HG03565 (cell line): ENCODE data around the gene COX7A2L.
"Not testable (repeated sequence)": the region's sequence is repeated elsewhere in the genome, so short reads cannot be mapped to it uniquely, and the experiment has no call there.

Experiments
- ATAC-seq: cut with Tn5 transposase; IDR thresholded peaks from one replicate; pipeline ENCODE4 v1.9.1; 2021; ENCODE audit warnings: mild to moderate bottlenecking, moderate library complexity; ENCODE audit not compliant: unreplicated experiment

Gene COX7A2L

GRCh38 chr2:42368817-42369531 lies 8.0 kb upstream of the COX7A2L start:
- no peak for ATAC-seq

GRCh38 chr2:42367835-42368234 lies 6.8 kb upstream of the COX7A2L start:
- no peak for ATAC-seq

GRCh38 chr2:42366411-42366810 lies 5.4 kb upstream of the COX7A2L start:
- ATAC-seq = no peak

DNA sequence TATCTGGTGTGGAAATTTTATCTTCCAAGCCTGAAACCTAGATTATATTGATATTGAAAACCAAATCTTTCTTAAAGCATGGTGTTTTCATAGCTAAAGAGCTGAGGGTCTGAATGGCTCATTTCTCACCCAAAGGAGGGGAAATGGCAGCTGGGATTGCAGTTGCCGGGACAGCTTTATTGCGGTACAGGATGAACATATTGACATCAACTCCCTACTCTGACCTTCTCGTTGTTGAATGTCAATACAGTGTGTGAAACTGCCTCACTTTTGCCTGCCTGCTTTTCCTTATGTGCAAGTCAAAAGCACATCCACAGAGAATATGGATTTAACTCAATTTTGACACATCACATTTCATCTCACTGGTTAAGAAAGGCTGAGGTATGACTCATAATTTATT lies 3.6 kb upstream of the COX7A2L start:
- no peak for ATAC-seq

DNA sequence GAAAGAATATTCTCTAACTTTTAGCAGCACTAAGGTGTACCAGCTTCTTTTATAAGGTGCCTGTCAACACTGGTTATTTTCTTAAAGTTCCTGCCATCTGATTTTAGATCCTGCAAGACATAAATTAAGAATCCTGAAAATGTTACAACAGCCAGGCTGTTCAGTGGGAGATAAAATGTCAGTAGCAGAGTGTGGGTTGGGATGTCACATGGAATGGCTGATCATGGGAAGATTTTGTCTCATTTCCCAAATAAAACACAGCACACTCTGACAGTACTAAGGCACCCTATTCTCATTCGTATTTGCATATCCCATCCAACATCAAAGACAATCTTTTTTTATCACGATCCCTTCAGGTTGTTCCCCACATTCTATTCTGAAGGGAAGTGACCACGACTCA lies 2.4 kb upstream of the COX7A2L start:
- no peak for ATAC-seq

DNA sequence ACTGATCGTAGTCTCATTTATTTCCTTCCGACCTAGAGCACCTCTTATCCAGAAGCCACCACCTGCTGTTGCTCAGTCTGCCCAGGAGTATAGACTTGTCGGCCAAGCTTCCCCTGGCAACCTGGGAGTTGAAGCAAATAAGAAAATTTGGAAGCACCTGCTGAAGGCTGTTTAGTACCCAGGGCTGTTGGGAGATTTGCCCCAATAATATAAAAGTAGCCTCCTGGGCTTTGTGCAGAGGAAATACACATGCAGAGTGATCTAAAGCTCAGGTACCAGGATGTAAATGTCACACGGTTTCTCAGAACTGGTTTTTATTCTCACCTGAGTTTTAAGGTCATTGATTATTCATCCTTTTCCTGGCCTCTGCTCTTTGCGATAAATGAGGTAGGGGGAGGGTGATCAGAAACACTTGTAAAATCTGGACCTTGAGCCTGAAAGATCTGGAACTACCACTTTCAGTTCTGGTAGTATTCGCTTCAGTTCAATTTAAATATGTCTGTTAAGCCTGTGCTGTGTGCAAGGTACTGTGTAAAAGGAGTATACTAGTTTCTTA lies 789 bp upstream of the COX7A2L start:
- ATAC-seq = no peak

- ATAC-seq = no peak
Measured at GRCh38 chr2:42360493-42360889, 526 bp downstream of the COX7A2L start.

GRCh38 chr2:42359965-42360483 lies 993 bp downstream of the COX7A2L start:
- ATAC-seq = no peak

GRCh38 chr2:42359304-42359964 lies 1.6 kb downstream of the COX7A2L start:
- no peak for ATAC-seq

GRCh38 chr2:42353792-42354429 lies 7.1 kb downstream of the COX7A2L start:
- ATAC-seq = no peak

DNA sequence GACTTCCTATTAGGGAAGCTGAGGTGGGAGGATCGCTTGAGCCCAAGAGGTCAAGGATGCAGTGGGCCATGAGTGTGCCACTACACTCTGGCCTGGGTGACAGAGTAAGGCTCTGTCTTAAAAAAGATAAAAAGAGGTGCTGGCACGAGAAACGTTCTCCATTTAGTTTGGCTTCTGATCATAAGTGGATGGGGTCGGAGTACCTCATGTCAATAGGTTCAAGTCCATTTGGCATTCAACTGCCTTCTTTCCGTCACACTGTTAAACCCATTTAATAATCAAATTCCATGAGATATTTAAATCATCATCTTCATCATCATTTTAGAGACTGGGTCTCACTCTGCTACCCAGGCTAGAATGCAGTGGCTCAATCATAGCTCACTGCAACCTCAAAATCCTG lies 9.2 kb downstream of the COX7A2L start:
- no peak for ATAC-seq

- ATAC-seq = no peak
Measured at GRCh38 chr2:42350434-42351063, 10.5 kb downstream of the COX7A2L start.

DNA sequence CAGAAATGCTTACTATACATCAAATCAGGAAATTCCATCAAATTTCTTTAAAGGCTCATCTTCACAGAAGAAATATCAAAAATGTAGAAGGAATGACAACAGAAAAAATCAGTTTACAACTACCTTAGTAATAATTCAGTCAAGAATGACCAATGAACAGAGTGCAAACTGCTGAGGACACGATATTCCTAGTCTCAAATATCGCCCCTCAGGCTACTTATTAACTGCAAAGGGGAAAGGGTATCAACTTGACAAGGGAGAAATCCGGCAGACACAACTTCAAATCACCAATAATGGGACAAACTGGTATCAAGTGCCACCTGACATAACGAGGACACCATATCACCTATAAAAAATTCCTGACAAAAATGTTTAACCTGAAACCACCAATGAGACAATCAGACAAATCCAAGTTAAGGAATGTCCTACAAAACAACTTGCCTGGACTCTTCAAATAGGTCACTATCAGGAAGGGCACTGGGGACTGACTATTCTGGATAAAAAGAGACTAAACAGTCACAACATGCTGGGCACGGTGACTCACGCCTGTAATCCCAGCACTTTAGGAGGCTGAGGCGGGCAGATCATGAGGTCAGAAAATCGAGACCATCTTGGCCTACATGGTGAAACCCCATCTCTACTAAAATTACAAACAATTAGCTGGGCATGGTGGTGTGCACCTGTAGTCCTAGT lies 12.8 kb downstream of the COX7A2L start:
- ATAC-seq = no peak

DNA sequence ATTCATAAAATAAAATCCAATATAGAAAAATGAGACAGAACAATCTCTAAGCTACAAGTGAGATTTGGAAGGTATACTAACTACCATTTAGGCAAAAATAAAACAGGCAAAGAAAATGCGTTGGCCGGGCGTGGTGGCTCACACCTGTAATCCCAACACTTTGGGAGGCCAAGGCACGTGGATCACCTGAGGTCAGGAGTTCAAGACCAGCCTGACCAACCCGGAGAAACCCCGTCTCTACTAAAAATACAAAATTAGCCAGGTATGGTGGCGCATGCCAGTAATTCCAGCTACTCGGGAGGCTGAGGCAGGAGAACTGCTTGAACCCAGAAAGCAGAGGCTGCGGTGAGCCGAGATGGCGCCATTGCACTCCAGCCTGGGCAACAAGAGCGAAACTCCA lies 13.5 kb downstream of the COX7A2L start:
- ATAC-seq = not testable (repeated sequence)

DNA sequence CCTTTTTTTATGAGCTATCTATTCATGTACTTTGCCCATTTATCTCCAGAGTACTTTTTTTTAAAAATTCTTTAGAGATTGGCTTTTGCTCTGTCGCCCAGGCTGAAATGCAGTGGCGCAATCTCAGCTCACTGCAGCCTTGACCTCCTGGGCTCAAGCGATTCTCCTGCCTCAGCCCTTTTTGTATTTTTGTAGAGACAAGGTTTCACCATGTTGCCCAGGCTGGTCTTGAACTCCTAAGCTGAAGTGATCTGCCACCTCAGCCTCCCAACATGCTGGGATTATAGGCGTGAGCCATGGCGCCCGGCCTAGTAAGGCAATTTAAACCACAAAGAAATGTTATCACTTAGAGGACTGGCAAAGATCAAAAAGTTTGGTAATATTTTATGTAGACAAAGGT lies 14.2 kb downstream of the COX7A2L start:
- not testable (repeated sequence) for ATAC-seq

- no peak for ATAC-seq
Measured at GRCh38 chr2:42345986-42346385, 15.0 kb downstream of the COX7A2L start.

- no peak for ATAC-seq
Measured at GRCh38 chr2:42342795-42343241, 18.2 kb downstream of the COX7A2L start.

DNA sequence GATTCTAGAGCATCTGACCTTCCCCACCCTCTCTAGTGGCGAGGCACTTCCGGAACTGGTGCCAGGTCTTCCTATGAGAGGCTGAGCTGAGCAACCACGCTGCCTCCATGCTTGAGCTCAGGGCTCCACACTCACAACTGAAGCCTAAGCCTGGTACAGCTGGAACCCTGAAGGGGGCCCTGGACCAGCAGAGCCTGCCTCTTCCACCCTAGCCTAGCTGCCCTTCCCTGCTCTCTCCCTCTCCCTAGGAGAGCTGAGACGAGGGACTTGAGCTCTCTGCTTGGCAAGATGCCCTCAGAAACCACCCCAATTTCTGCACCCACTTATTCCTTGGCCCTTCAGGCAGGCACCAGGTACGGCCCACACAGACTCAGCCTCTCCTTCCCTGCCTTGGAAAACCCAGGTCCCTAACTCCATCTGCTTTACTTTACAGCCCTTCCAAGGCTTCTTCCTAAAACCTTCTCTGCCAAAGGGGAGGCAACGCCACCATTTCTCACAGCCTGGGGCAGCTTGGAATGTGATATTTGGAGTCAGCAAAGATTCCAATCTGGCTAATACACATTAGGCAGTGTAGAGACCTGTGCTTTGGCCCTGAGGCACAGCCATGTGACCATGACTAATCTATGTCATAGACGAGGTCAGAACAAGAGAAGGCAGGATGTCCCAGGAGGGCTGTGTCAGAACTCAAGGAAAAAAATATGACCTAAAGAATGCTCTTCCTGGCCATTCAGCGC lies 18.8 kb downstream of the COX7A2L start:
- peak; percentile 38 for ATAC-seq

- ATAC-seq = no peak
Measured at GRCh38 chr2:42340938-42341636, 19.9 kb downstream of the COX7A2L start.
